HCT116 (cell line): Measurements from ENCODE around the gene NEURL1. TPM values are rescaled to one million over a fixed set of nuclear protein-coding genes. Genes with fewer than 3 reads are reported as not detected.

Experiments
- ATAC-seq: fragments of 200-7000 bp; cut with Tn5 transposase; 2 replicates; pipeline ENCODE4 v1.9.1; 2020; ENCODE audit warnings: mild to moderate bottlenecking, moderate library complexity
- BruUV-seq: library from RNA; stranded (reverse); fragments of 400-500 nt; replicated peaks from 2 replicates; lab custom pipeline; 2021; lab: Mats Ljungman, UMichigan
- CTCF ChIA-PET: fragments of 300-600 bp; sonication (Branson Sonifier 250); formaldehyde crosslinking; loops from one replicate; lab custom pipeline; 2021; ENCODE audit warnings: antibody characterized with exemption; lab: Charles Lee
- POLR2A ChIA-PET: fragments of 300-600, 350-600 bp; sonication (Branson Sonifier 250); formaldehyde crosslinking; loops from one replicate; lab custom pipeline; 2021; ENCODE audit warnings: antibody characterized with exemption; lab: Charles Lee
- RAD21 ChIA-PET, 2 experiments: fragments of 300-600 bp; sonication (Branson Sonifier 250); formaldehyde crosslinking; loops; one replicate each; lab custom pipeline; 2023; ENCODE audit warnings: low total read pairs in 2 of 2; ENCODE audit not compliant: uncharacterized antibody in 2 of 2, unreplicated experiment in 2 of 2, low non-redundant PET in 1 of 2; lab: Charles Lee
- DNase-seq: peaks from one replicate; pipeline ENCODE4 v3.0.0-alpha.2; 2010; ENCODE audit warnings: low read depth, low spot score
- H2AFZ ChIP-seq: fragments of 200-600 bp; shearing (Covaris generic), sonication (generic); 2 replicates; pipeline ENCODE4 v1.6.1; 2017; ENCODE audit warnings: low read depth, mixed run types, mixed read lengths, antibody characterized with exemption, low read length; ENCODE audit not compliant: poor library complexity, severe bottlenecking
- H3K27ac ChIP-seq: 2 replicates; pipeline ENCODE4 v1.5.1; 2012; ENCODE audit warnings: low read depth, low read length
- H3K27me3 ChIP-seq: fragments of 200-600 bp; sonication (generic); 2 replicates; pipeline ENCODE4 v1.6.1; 2016; ENCODE audit warnings: mixed run types, low read length, mixed read lengths; ENCODE audit not compliant: insufficient read depth
- H3K36me3 ChIP-seq, 2 experiments: fragments of 200-500 bp in 1 of 2; fragments of 200-600 bp in 1 of 2; sonication (Bioruptor generic) in 1 of 2; sonication (generic) in 1 of 2; 2 replicates each; pipeline versions ENCODE4 v1.5.1 to v1.6.1; 2014 to 2016; ENCODE audit warnings: low read length in 2 of 2, inconsistent platforms in 1 of 2, mixed read lengths in 1 of 2, mixed run types in 1 of 2; ENCODE audit not compliant: insufficient read depth in 2 of 2, control insufficient read depth in 1 of 2
- H3K4me1 ChIP-seq, 2 experiments: fragments of 200-600 bp in 1 of 2; sonication (generic) in 1 of 2; 2 replicates each; pipeline versions ENCODE4 v1.5.1 to v1.6.1; 2012 to 2017; ENCODE audit warnings: low read length in 2 of 2, inconsistent platforms in 1 of 2, mild to moderate bottlenecking in 1 of 2, mixed read lengths in 1 of 2, mixed run types in 1 of 2, moderate library complexity in 1 of 2; ENCODE audit not compliant: insufficient read depth in 2 of 2, control insufficient read depth in 1 of 2
- H3K4me2 ChIP-seq: fragments of 200-600 bp; sonication (generic); 2 replicates; pipeline ENCODE4 v1.6.1; 2017; ENCODE audit warnings: mixed run types, low read length, mixed read lengths
- H3K4me3 ChIP-seq, 2 experiments: fragments of 200-600 bp in 1 of 2; sonication (generic) in 1 of 2; replicated peaks in 1 of 2; 2 replicates each; pipeline ENCODE4 v1.5.1; 2011 to 2016; ENCODE audit warnings: low read length in 2 of 2, control low read depth in 1 of 2, low read depth in 1 of 2, mild to moderate bottlenecking in 1 of 2, mixed read lengths in 1 of 2, mixed run types in 1 of 2
- H3K79me2 ChIP-seq: fragments of 200-600 bp; sonication (generic); 2 replicates; pipeline ENCODE4 v1.6.1; 2017; ENCODE audit warnings: mild to moderate bottlenecking, mixed run types, low read length, moderate library complexity, mixed read lengths; ENCODE audit not compliant: insufficient read depth
- H3K9ac ChIP-seq: fragments of 200-600 bp; sonication (generic); 2 replicates; pipeline ENCODE4 v1.6.1; 2016; ENCODE audit warnings: low read length, mixed read lengths
- H3K9me2 ChIP-seq: fragments of 200-600 bp; sonication (generic), shearing (Covaris generic); 2 replicates; pipeline ENCODE4 v1.6.1; 2017; ENCODE audit warnings: mixed run types, mild to moderate bottlenecking, moderate library complexity; ENCODE audit not compliant: insufficient read depth
- H3K9me3 ChIP-seq, 2 experiments: fragments of 200-500 bp in 1 of 2; fragments of 200-600 bp in 1 of 2; sonication (Bioruptor generic) in 1 of 2; sonication (generic) in 1 of 2; 2 replicates each; pipeline ENCODE4 v1.6.1; 2014 to 2017; ENCODE audit warnings: low read length in 2 of 2, mixed read lengths in 2 of 2, inconsistent platforms in 1 of 2, low read depth in 1 of 2, mild to moderate bottlenecking in 1 of 2, mixed run types in 1 of 2, moderate library complexity in 1 of 2; ENCODE audit not compliant: control insufficient read depth in 1 of 2, insufficient read depth in 1 of 2
- H4K20me1 ChIP-seq: fragments of 200-600 bp; sonication (generic), shearing (Covaris generic); 2 replicates; pipeline ENCODE4 v1.6.1; 2017; ENCODE audit warnings: mixed run types, mild to moderate bottlenecking, moderate library complexity; ENCODE audit not compliant: insufficient read depth
- CEBPB ChIP-seq: IDR thresholded peaks from 2 replicates; pipeline ENCODE4 v1.6.1; 2012; ENCODE audit warnings: low read depth
- CTCF ChIP-seq, 3 experiments: fragments of 200-600 bp in 1 of 3; sonication (generic) in 1 of 3; IDR thresholded peaks in 2 of 3; conservative IDR thresholded peaks in 1 of 3; 2 replicates each; pipeline ENCODE4 v1.5.1; 2012 to 2017; ENCODE audit warnings: low read depth in 2 of 3, low read length in 2 of 3, antibody characterized with exemption in 1 of 3, borderline replicate concordance in 1 of 3, control low read depth in 1 of 3, mild to moderate bottlenecking in 1 of 3, mixed read lengths in 1 of 3, mixed run types in 1 of 3, moderate library complexity in 1 of 3; ENCODE audit not compliant: insufficient read depth in 1 of 3
- EGR1 ChIP-seq: IDR thresholded peaks from 2 replicates; pipeline ENCODE4 v1.6.1; 2012; ENCODE audit warnings: low read depth
- EZH2 ChIP-seq: fragments of 200-600 bp; sonication (generic); IDR thresholded peaks from 2 replicates; pipeline ENCODE4 v1.6.1; 2017; ENCODE audit warnings: antibody characterized with exemption, mixed run types
- JUND ChIP-seq: IDR thresholded peaks from 2 replicates; pipeline ENCODE4 v1.6.1; 2012
- POLR2A ChIP-seq: IDR thresholded peaks from 2 replicates; pipeline ENCODE4 v1.7.0; 2011; ENCODE audit warnings: borderline replicate concordance; ENCODE audit not compliant: insufficient read depth, insufficient read length; ENCODE audit errors: extremely low read depth
- TCF7L2 ChIP-seq: IDR thresholded peaks from 2 replicates; pipeline ENCODE4 v1.7.0; 2011; ENCODE audit warnings: borderline replicate concordance, inconsistent platforms; ENCODE audit not compliant: insufficient read depth, insufficient read length; ENCODE audit errors: extremely low read depth
- ZBTB33 ChIP-seq: IDR thresholded peaks from 2 replicates; pipeline ENCODE4 v1.6.1; 2011; ENCODE audit warnings: mild to moderate bottlenecking, low read length, moderate library complexity; ENCODE audit not compliant: insufficient replicate concordance; ENCODE audit errors: extremely low read depth
- ZFX ChIP-seq: fragments of 450-650 bp; IDR thresholded peaks from 2 replicates; pipeline ENCODE4 v1.6.1; 2017
- ZNF274 ChIP-seq: fragments of 200-500 bp; sonication (Bioruptor generic); IDR thresholded peaks from 2 replicates; pipeline ENCODE4 v1.6.1; 2014; ENCODE audit warnings: mild to moderate bottlenecking, low read depth, low read length, inconsistent platforms
- intact Hi-C: fragments of 100-400 bp; cut with micrococcal nuclease; formaldehyde crosslinking; loops from 2 replicates; pipeline ENCODE4 v1.10.0; 2022
- total RNA-seq: library from RNA; stranded (reverse); gene quantifications from one replicate; pipeline ENCODE4 v1.2.1, GENCODE V29; 2021; ENCODE audit not compliant: unreplicated experiment
- TF ChIP-seq, protein P1 (sequence below): IDR thresholded peaks from 2 replicates; pipeline ENCODE4 v1.6.1; 2012
- TF ChIP-seq, protein P2 (sequence below): IDR thresholded peaks from 2 replicates; pipeline ENCODE4 v1.6.1; 2012

Gene NEURL1
- total RNA-seq, 1 experiment from 2014 or later, result 1.4 TPM

DNA sequence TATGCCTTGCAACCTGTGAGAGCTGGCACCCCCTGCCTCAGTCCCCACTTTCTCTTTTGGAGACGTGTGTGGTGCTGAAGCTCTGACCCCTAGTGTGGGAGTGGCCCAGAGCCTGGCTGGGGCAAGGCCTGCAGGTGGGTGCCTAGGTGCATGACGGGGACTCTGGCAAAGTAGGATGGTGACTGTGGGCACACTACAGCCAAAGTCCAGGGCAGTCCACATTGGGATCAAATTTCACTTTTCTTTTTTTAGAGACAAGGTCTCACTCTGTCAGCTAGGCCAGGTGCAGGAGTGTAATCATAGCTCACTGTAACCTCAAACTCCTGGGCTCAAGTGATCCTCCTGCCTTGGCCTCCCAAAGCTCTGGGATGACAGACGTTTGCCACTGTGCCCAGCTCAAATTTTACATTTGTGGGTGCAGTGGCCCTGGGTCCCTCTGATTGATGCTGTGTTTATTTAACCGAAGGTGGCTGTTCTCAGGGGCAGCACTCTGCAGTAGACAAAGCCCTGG is 52.3 kb downstream of the NEURL1 start:
- Histone ChIP-seq H3K27me3 (no peaks in the 10 kb centered on the region), H2AFZ (no peak overlapping the region), H3K4me1 (peaks cover 8 to 35% of the 10 kb centered on the region in 2 experiments; a peak in 3 of 4 replicates), H3K4me3 (no peak overlapping the region), H3K9me3 (no peaks in the 10 kb centered on the region), H3K79me2 (no peaks in the 10 kb centered on the region), H3K9me2 (no peaks in the 10 kb centered on the region), H4K20me1 (no peaks in the 10 kb centered on the region), H3K27ac (no peak overlapping the region), H3K4me2 (peak overlapping the region; percentile 34), H3K36me3 (no peaks in the 10 kb centered on the region), H3K9ac (no peak overlapping the region)
- no TSS peak for BruUV-seq
- intact Hi-C loops, result no loop called here
- ChIA-PET RAD21 (no interaction called here), POLR2A (no interaction called here), CTCF (interaction anchor here (4.0 kb wide), 1 partner anchor 19 kb away, joined by 19 read pairs; no protein-coding TSS in a partner anchor)
- DNase-seq (no peak), ATAC-seq (no peak)
- TF ChIP-seq CTCF (IDR thresholded peaks at IDR 0.05 in 2 of 3, conservative IDR thresholded peaks at IDR 0.05 in 1 of 3; ENCODE audit: borderline replicate concordance in 1 of 3, insufficient read depth in 1 of 3, low read depth in 2 of 3, low read length in 2 of 3) (no peak), ZFX (no peak), POLR2A (no peak), TCF7L2 (no peak), CEBPB (no peak), ZNF274 (no peak)
- TF ChIP-seq, protein P1, sequence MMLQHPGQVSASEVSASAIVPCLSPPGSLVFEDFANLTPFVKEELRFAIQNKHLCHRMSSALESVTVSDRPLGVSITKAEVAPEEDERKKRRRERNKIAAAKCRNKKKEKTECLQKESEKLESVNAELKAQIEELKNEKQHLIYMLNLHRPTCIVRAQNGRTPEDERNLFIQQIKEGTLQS, result no peak

DNA sequence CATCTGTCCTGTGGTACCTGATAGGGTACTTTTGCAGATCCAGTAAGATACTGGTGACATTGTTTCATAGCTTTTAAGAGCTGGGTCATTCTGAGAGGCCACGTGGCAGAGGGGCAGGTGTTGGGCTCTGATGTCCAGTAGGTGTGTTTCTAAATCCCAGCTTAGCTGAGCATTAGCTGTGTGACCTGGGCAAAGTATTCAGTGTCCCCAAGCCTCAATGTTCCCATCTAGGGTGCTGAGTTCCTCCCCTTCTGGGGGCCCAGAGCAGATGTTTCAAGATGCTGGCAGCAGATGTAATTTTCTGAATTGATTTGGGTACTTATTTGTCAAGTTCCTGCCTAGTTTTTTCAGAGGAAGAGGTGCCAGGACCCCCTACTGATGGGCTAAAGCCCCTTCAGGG is 52.9 kb downstream of the NEURL1 start:
- no peaks in the 10 kb centered on the region for H3K9me3 ChIP-seq
- BruUV-seq, result no TSS peak
- no peaks in the 10 kb centered on the region for H3K79me2 ChIP-seq
- intact Hi-C loops, result no loop called here
- no peaks in the 10 kb centered on the region for H3K27me3 ChIP-seq
- DNase-seq (no peak), ATAC-seq (no peak)
- H3K9ac ChIP-seq, result no peak overlapping the region
- RAD21 ChIA-PET, result no interaction called here
- no peaks in the 10 kb centered on the region for H4K20me1 ChIP-seq
- no peak overlapping the region for H3K27ac ChIP-seq
- no peak overlapping the region for H2AFZ ChIP-seq
- H3K4me2 ChIP-seq, result no peak overlapping the region
- peaks cover 8 to 35% of the 10 kb centered on the region in 2 experiments; a peak in 3 of 4 replicates for H3K4me1 ChIP-seq
- H3K4me3 ChIP-seq, result no peak overlapping the region
- no peaks in the 10 kb centered on the region for H3K9me2 ChIP-seq
- POLR2A ChIA-PET, result no interaction called here
- no peaks in the 10 kb centered on the region for H3K36me3 ChIP-seq
- CTCF ChIA-PET, result interaction anchor here (4.0 kb wide), 1 partner anchor 18 kb away, joined by 19 read pairs; no protein-coding TSS in a partner anchor
- TF ChIP-seq JUND, result no peak
- no peak for TF ChIP-seq CEBPB
- no peak for TF ChIP-seq TCF7L2
- TF ChIP-seq ZBTB33, result no peak
- no peak for TF ChIP-seq EZH2
- no peak for TF ChIP-seq POLR2A
- TF ChIP-seq, protein P2, sequence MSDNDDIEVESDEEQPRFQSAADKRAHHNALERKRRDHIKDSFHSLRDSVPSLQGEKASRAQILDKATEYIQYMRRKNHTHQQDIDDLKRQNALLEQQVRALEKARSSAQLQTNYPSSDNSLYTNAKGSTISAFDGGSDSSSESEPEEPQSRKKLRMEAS, result no peak
- TF ChIP-seq CTCF (IDR thresholded peaks at IDR 0.05 in 2 of 3, conservative IDR thresholded peaks at IDR 0.05 in 1 of 3; ENCODE audit: borderline replicate concordance in 1 of 3, insufficient read depth in 1 of 3, low read depth in 2 of 3, low read length in 2 of 3), result no peak
- no peak for TF ChIP-seq EGR1
- TF ChIP-seq ZNF274, result no peak
